ENCODE data around the gene CD300H. TPM values are rescaled to one million over a fixed set of nuclear protein-coding genes. Genes with fewer than 3 reads are reported as not detected.
A peak's percentile ranks its signal among the peaks of the same experiment; 100 is the strongest.

Gene CD300H
- total RNA-seq, 1 experiment from 2014 or later, result not detected

GRCh38 chr17:74569020-74570003 lies 2.0 kb upstream of the CD300H start:
- intact Hi-C loops (cut with micrococcal nuclease; ENCODE audit: unreplicated experiment), result loop anchor here (5.0 kb wide), 1 partner anchor 168 kb away; the partner anchor contains the start of gene RAB37
- no TSS peak for BruUV-seq (replicated peaks)
- Histone ChIP-seq H3K9me3 (ENCODE audit: control insufficient read depth, insufficient read depth, low read depth, low read length) (no peaks in the 10 kb centered on the region), H3K36me3 (ENCODE audit: control insufficient read depth, insufficient read depth, low read length) (no peaks in the 10 kb centered on the region), H3K27ac (ENCODE audit: low read length) (no peak overlapping the region), H3K4me1 (ENCODE audit: control insufficient read depth, insufficient read depth, low read length) (peaks cover 11% of the 10 kb centered on the region; the same call in 1 of the 2 replicates), H3K4me3 (ENCODE audit: low read depth in 2 of 2, low read length in 2 of 2) (no peak overlapping the region), H3K27me3 (ENCODE audit: control insufficient read depth, insufficient read depth, low read length) (peaks cover 2% of the 10 kb centered on the region; the same call in 1 of the 2 replicates)
- ATAC-seq (peak; percentile 96), DNase-seq (ENCODE audit: low read depth, low spot score) (peak; percentile 91)
- POLR2A ChIA-PET, result interaction anchor here (0.6 kb wide), 1 partner anchor 305 kb away, joined by 3 read pairs; no protein-coding TSS in a partner anchor
- TF ChIP-seq POLR2AphosphoS5 (IDR thresholded peaks at IDR 0.05; ENCODE audit: low read depth, low read length) (peak; percentile 39; the same call in 1 of the 2 replicates), CTCF (IDR thresholded peaks at IDR 0.05) (no peak)
- CTCF ChIA-PET, result interaction anchor here (0.5 kb wide), 1 partner anchor 200 kb away, joined by 4 read pairs; no protein-coding TSS in a partner anchor
- in situ Hi-C loops (cut with HindIII; ENCODE audit: low pct_unique_long_range_greater_than_20kb, low sequenced_read_pairs), result no loop called here

GRCh38 chr17:74568106-74568873 lies 981 bp upstream of the CD300H start:
- ChIA-PET CTCF (no interaction called here), POLR2A (interaction anchor here (0.6 kb wide), 1 partner anchor 22 kb away, joined by 3 read pairs; no protein-coding TSS in a partner anchor)
- ATAC-seq, result no peak
- in situ Hi-C loops (cut with HindIII; ENCODE audit: low pct_unique_long_range_greater_than_20kb, low sequenced_read_pairs) (no loop called here), intact Hi-C loops (cut with micrococcal nuclease; ENCODE audit: unreplicated experiment) (loop anchor here (5.0 kb wide), 1 partner anchor 169 kb away; the partner anchor contains the start of gene RAB37)
- no peaks in the 10 kb centered on the region for H3K9me3 ChIP-seq (ENCODE audit: control insufficient read depth, insufficient read depth, low read depth, low read length)
- no peak overlapping the region for H3K4me3 ChIP-seq (ENCODE audit: low read depth in 2 of 2, low read length in 2 of 2)
- H3K27ac ChIP-seq (ENCODE audit: low read length), result no peak overlapping the region
- TF ChIP-seq SIN3A (IDR thresholded peaks at IDR 0.05; ENCODE audit: borderline replicate concordance, insufficient read depth, low read depth, low read length), result no peak
- TF ChIP-seq CTCF (IDR thresholded peaks at IDR 0.05), result no peak
- no peak for TF ChIP-seq TCF7L2 (IDR thresholded peaks at IDR 0.05; ENCODE audit: low read depth, low read length)
- TF ChIP-seq, protein P1, sequence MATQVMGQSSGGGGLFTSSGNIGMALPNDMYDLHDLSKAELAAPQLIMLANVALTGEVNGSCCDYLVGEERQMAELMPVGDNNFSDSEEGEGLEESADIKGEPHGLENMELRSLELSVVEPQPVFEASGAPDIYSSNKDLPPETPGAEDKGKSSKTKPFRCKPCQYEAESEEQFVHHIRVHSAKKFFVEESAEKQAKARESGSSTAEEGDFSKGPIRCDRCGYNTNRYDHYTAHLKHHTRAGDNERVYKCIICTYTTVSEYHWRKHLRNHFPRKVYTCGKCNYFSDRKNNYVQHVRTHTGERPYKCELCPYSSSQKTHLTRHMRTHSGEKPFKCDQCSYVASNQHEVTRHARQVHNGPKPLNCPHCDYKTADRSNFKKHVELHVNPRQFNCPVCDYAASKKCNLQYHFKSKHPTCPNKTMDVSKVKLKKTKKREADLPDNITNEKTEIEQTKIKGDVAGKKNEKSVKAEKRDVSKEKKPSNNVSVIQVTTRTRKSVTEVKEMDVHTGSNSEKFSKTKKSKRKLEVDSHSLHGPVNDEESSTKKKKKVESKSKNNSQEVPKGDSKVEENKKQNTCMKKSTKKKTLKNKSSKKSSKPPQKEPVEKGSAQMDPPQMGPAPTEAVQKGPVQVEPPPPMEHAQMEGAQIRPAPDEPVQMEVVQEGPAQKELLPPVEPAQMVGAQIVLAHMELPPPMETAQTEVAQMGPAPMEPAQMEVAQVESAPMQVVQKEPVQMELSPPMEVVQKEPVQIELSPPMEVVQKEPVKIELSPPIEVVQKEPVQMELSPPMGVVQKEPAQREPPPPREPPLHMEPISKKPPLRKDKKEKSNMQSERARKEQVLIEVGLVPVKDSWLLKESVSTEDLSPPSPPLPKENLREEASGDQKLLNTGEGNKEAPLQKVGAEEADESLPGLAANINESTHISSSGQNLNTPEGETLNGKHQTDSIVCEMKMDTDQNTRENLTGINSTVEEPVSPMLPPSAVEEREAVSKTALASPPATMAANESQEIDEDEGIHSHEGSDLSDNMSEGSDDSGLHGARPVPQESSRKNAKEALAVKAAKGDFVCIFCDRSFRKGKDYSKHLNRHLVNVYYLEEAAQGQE (IDR thresholded peaks at IDR 0.05; ENCODE audit: insufficient read depth in 1 of 2, low read depth in 2 of 2, low read length in 1 of 2), result no peak
- TF ChIP-seq POLR2AphosphoS5 (IDR thresholded peaks at IDR 0.05; ENCODE audit: low read depth, low read length), result no peak
- H3K36me3 ChIP-seq (ENCODE audit: control insufficient read depth, insufficient read depth, low read length), result no peaks in the 10 kb centered on the region
- peaks cover 11% of the 10 kb centered on the region; the same call in 1 of the 2 replicates for H3K4me1 ChIP-seq (ENCODE audit: control insufficient read depth, insufficient read depth, low read length)
- BruUV-seq (replicated peaks), result no TSS peak
- no peak for DNase-seq (ENCODE audit: low read depth, low spot score)
- H3K27me3 ChIP-seq (ENCODE audit: control insufficient read depth, insufficient read depth, low read length), result no peaks in the 10 kb centered on the region
